BE2C (cell line): ENCODE results near the gene ADGRD1.

Experiments
- DNase-seq: peaks from one replicate; pipeline ENCODE4 v3.0.0-alpha.2; 2020
- H3K27me3 ChIP-seq: fragments of 250-450 bp; sonication (Bioruptor Pico); 2 replicates; pipeline ENCODE4 v1.5.1; 2020; ENCODE audit warnings: mild to moderate bottlenecking
- H3K36me3 ChIP-seq: fragments of 250-450 bp; sonication (Bioruptor Pico); 2 replicates; pipeline ENCODE4 v1.5.1; 2020; ENCODE audit warnings: mild to moderate bottlenecking
- H3K4me1 ChIP-seq: fragments of 250-450 bp; sonication (Bioruptor Pico); 2 replicates; pipeline ENCODE4 v1.5.1; 2020
- H3K4me3 ChIP-seq: 2 replicates; pipeline ENCODE4 v1.5.1; 2011; ENCODE audit warnings: low read depth, low read length
- H3K9me3 ChIP-seq: fragments of 250-450 bp; sonication (Bioruptor Pico); 2 replicates; pipeline ENCODE4 v1.5.1; 2020
- CTCF ChIP-seq: IDR thresholded peaks from 2 replicates; pipeline ENCODE4 v1.5.1; 2012; ENCODE audit warnings: mild to moderate bottlenecking, low read depth, low read length

Gene ADGRD1

GRCh38 chr12:130924966-130925665 is 28.6 kb upstream of the ADGRD1 start:
- H3K9me3 ChIP-seq, result no peaks in the 10 kb centered on the region; the same call in 1 of the 2 replicates
- H3K4me3 ChIP-seq, result no peak overlapping the region
- no peak for TF ChIP-seq CTCF
- no peak for DNase-seq
- H3K36me3 ChIP-seq, result no peaks in the 10 kb centered on the region
- H3K27me3 ChIP-seq, result peaks cover 43% of the 10 kb centered on the region
- H3K4me1 ChIP-seq, result no peaks in the 10 kb centered on the region

DNA sequence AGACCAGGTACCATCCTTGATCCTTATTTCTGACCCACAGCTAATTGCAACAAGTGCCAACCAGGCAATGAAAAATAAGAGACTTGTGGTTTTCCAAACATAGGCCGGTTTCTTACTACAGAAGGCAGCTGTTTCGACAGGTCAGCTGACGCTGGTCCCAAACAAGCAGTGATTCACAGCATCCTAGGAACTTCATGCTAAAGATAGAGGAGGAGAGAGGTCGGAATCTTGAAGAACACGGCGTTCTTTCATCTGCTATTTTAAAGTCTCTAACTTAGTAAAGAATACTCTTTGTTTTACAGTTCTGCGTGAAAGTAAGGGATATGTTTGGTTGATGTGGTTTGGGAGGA is 28.1 kb upstream of the ADGRD1 start:
- no peak overlapping the region for H3K4me3 ChIP-seq
- H3K36me3 ChIP-seq, result no peaks in the 10 kb centered on the region
- TF ChIP-seq CTCF, result no peak
- DNase-seq, result no peak
- H3K4me1 ChIP-seq, result no peaks in the 10 kb centered on the region
- no peaks in the 10 kb centered on the region; the same call in 1 of the 2 replicates for H3K9me3 ChIP-seq
- H3K27me3 ChIP-seq, result peaks cover 45% of the 10 kb centered on the region

DNA sequence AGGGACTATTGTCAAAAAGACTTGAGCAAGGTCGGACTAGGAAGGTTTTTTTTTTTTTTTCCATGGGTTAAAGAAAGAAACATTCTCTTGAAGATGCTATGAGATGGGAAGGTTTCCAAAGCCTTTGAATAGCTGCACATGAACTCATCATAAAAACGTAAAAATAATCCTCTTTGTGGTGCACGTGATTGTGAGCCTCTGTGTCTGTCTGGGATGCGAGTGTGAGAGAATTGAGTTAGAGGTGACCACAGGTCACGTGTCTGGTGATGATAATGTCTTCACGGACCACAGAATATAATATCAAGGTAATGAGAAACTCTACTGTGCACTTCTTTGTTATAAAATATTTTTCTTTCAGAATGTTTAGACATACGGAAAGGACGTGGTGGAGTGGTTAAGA is 24.3 kb upstream of the ADGRD1 start:
- no peaks in the 10 kb centered on the region for H3K4me1 ChIP-seq
- no peak overlapping the region for H3K4me3 ChIP-seq
- peaks cover 36% of the 10 kb centered on the region for H3K27me3 ChIP-seq
- no peak for DNase-seq
- no peaks in the 10 kb centered on the region for H3K36me3 ChIP-seq
- TF ChIP-seq CTCF, result no peak
- no peaks in the 10 kb centered on the region; the same call in 1 of the 2 replicates for H3K9me3 ChIP-seq

DNA sequence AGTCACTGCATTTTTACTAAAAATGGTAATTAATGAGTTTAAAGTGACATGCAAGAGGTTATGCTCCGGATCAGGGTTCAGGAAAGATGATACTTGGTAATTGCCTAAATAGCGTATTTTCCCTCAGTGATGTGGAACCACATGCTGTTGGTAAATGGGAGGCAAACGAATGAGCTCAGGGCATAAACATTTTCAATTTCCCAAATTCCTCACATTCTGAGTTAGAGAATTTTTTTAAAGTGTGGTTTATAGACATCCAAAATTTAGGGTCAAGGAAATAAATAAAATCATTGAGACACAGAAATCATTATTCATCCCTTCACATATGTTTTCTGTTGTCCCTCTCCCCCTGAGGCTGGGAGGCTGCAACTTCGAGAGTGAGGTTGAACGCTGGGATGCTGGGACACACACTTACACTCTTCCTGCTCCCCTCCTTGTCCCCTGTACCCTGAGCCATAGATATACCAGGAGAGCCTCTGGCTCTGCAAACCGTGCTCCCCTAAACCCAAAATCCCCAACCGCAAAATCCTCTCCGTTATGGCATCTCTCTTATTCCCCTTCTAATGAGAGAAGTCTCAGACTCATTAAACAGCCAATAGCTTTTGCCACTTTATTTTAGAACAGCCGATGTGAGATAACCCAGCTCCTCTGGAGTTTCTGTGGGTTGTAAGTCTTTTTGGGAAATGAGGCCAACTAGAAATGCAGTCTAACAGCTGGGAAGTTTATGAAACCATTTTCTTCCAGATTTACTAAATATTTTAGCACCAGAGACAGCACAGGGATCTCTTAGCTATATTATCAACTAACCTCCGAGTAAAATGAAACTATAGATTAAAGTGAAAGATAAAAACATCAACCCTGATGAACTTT is 21.4 kb upstream of the ADGRD1 start:
- no peaks in the 10 kb centered on the region; the same call in 1 of the 2 replicates for H3K9me3 ChIP-seq
- peaks cover 36% of the 10 kb centered on the region for H3K27me3 ChIP-seq
- H3K4me1 ChIP-seq, result no peaks in the 10 kb centered on the region
- H3K36me3 ChIP-seq, result no peaks in the 10 kb centered on the region
- no peak for DNase-seq
- no peak for TF ChIP-seq CTCF
- H3K4me3 ChIP-seq, result no peak overlapping the region

DNA sequence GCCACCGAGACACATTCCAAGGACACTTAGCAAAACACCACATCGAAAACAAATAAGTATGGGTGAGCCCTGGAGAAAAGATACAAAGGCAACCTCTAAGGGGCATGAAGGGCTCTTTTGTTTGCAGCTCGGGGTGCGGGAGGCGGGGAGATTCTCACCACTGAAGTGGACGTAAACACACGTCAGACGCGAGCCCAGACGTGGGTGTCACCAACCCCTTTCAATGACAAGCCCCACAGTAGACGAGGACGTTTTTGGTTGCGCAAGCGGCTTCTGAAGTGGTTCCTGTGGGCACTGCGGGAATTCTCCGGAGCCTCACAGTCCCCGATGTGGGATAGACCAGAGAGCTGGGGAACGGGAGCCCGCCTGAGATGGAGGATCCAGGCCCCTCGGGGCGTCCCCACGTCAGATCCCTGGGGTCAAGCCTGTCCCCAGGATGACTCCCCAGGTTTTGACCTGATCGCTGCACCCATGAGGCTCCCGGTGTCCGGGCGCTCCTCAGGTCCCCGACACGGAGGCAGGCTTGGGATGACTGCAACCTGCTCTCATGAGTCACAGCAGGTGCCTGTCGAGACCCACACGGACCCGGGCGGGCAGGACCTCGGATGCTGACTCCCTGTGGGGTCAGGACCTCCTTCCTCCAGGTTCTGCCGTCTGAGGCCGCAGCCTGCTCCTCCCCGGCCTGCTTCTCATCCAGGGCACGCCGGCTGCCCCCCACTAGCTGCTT is 20.3 kb upstream of the ADGRD1 start:
- Histone ChIP-seq H3K4me3 (no peak overlapping the region), H3K4me1 (no peaks in the 10 kb centered on the region), H3K9me3 (no peaks in the 10 kb centered on the region; the same call in 1 of the 2 replicates), H3K36me3 (no peaks in the 10 kb centered on the region), H3K27me3 (peaks cover 28% of the 10 kb centered on the region)
- TF ChIP-seq CTCF, result no peak
- no peak for DNase-seq
